Bronchial epithelial cell (primary cell): ENCODE results near the gene AFF3. TPM values are rescaled to one million over a fixed set of nuclear protein-coding genes. Genes with fewer than 3 reads are reported as not detected.

Source experiments
- DNase-seq: peaks from one replicate; pipeline ENCODE4 v3.0.0-alpha.2; 2010; ENCODE audit warnings: low read depth
- FAIRE-seq: peaks from 2 replicates; lab custom pipeline; 2011; peaks lifted over from hg19 to GRCh38; lab: Jason Lieb, UNC
- H3K27me3 ChIP-seq: 2 replicates; pipeline ENCODE4 v1.5.1; 2011; ENCODE audit warnings: low read length; ENCODE audit not compliant: control insufficient read depth, insufficient read depth
- H3K36me3 ChIP-seq: 2 replicates; pipeline ENCODE4 v1.5.1; 2011; ENCODE audit warnings: low read length; ENCODE audit not compliant: control insufficient read depth, insufficient read depth
- H3K4me3 ChIP-seq: 2 replicates; pipeline ENCODE4 v1.5.1; 2011; ENCODE audit warnings: mild to moderate bottlenecking, low read depth, low read length, control low read depth
- total RNA-seq: library from RNA; depleted of rRNA; stranded (reverse); fragments of >200 nt; gene quantifications from 2 replicates; pipeline ENCODE4 v1.2.1, GENCODE V29; 2014
- TF ChIP-seq, protein P1 (sequence below): IDR thresholded peaks from 2 replicates; pipeline ENCODE4 v1.5.1; 2011; ENCODE audit warnings: mild to moderate bottlenecking, moderate library complexity, low read length, control low read depth, inconsistent platforms; ENCODE audit not compliant: insufficient read depth, severe bottlenecking

The AFF3 gene
- total RNA-seq, 1 donor from 2014 or later: not detected

DNA sequence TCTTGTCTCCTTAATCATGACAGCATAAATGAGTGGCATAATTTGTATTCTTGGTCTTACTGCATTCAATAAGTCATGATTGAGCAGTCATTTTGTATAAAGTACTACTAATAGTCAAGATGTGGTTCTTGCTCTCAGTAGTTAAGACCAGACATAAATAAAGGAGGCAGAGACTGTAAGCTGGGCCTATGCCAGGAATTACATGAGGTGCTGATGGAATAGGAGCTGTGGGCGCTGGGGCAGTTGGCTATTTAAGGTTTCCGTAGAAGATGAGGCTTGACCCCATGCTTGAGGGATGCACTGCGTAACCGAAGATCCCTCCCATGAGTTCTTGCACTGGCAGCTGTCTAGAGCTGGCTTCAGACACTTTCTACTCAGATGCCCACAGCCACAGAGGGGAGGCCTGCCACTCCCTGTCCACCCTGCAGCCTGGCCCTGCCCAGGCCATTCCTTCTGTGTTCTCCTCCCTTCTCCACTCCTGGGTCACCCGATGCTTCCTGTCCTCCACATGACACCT lies 501.7 kb downstream of the AFF3 start:
- Histone ChIP-seq H3K36me3 (no peaks in the 10 kb centered on the region), H3K27me3 (no peaks in the 10 kb centered on the region), H3K4me3 (no peak overlapping the region)
- TF ChIP-seq, protein P1, sequence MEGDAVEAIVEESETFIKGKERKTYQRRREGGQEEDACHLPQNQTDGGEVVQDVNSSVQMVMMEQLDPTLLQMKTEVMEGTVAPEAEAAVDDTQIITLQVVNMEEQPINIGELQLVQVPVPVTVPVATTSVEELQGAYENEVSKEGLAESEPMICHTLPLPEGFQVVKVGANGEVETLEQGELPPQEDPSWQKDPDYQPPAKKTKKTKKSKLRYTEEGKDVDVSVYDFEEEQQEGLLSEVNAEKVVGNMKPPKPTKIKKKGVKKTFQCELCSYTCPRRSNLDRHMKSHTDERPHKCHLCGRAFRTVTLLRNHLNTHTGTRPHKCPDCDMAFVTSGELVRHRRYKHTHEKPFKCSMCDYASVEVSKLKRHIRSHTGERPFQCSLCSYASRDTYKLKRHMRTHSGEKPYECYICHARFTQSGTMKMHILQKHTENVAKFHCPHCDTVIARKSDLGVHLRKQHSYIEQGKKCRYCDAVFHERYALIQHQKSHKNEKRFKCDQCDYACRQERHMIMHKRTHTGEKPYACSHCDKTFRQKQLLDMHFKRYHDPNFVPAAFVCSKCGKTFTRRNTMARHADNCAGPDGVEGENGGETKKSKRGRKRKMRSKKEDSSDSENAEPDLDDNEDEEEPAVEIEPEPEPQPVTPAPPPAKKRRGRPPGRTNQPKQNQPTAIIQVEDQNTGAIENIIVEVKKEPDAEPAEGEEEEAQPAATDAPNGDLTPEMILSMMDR: no peak
- FAIRE-seq (no peak), DNase-seq (no peak)

DNA sequence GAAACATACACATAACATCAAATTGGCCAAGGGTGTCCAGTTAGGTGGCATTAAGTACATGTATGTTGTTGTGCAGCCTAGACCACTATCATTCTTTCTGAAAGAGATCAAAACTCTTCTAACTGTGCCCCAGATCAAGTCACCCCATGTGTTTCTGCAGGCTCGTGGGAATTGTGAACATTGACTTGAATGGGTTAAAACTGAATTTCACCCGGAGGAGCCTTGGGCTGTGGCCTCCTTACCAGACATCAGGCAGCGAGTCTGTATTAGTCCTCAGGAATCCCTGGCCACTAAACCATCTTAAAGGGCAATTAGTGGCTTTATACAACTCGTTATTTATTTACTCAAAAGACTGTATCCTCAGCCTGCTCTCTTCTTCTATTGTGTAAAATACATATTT lies 503.6 kb downstream of the AFF3 start:
- Histone ChIP-seq H3K27me3 (no peaks in the 10 kb centered on the region), H3K4me3 (no peak overlapping the region), H3K36me3 (no peaks in the 10 kb centered on the region)
- TF ChIP-seq, protein P1: no peak
- no peak for DNase-seq
- FAIRE-seq: no peak

DNA sequence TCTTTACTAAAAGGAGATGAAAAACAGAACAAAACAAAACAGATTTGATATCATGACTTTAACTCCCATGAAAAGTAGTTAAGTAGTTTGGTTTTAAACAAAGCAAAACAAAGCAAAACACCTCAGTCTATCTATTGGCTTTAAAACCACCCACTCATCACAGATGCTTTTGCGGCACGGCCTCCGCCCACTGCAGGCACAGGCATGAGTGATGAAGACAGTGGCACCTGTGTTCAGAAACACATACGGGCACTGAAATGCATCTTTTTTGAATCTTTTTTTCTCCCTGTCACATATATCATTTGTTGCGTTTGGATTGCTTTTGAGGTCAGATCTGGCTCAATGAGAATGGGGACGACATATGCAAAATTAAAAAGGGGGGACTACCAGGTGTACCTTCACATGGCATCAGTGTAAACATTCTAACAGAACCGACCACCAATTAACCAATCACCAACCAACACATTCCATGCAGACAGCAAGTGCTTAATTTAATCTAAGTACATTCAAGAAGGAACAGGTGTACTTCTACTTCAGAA lies 505.2 kb downstream of the AFF3 start:
- no peak overlapping the region for H3K4me3 ChIP-seq
- H3K36me3 ChIP-seq: no peaks in the 10 kb centered on the region
- TF ChIP-seq, protein P1: no peak
- DNase-seq: no peak
- H3K27me3 ChIP-seq: no peaks in the 10 kb centered on the region
- FAIRE-seq: no peak

DNA sequence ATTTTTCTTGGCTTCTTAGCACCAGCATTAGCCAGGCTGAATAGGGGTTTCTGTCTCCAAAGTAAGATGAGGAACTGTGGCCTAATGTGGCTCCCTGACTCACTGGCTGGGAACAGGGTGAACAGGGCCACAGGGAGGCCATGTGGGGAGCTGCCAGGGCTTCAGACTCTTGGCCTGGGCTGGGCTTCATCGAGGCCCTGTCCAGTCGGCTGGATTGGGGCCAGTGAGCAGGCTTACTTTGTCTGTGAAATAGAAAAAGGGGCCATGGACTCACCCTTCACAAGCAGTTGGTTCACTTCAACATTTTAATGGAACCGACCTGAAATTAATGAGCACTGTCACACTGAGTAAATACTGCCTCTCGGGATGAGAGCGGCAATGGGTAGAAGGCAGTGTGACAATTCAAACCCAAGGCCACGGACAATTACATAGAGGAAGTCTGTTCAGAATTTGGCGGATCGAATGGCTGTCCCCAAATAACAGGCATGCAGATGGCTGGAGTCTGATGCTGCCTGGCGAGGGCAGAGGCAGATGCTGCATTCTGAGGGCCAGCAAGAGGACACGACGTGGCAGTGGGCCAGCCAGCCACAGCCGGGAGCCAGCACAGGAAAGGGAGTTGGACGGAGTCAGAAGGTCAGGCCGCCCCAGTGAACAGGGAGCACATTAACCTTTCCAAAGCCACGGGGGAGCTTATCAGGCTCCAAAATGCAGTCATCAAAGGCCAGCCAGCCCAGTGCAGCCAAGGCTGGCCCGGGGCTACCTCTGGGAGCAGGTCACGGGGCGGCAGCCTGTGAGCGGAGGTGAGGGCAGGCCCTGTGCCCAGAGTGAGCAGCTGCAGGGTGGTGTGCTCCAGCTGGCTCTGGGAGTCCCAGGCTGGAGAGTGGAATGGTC lies 506.0 kb downstream of the AFF3 start:
- no peak for DNase-seq
- FAIRE-seq: no peak
- Histone ChIP-seq H3K4me3 (no peak overlapping the region), H3K36me3 (no peaks in the 10 kb centered on the region), H3K27me3 (no peaks in the 10 kb centered on the region)
- TF ChIP-seq, protein P1: no peak

DNA sequence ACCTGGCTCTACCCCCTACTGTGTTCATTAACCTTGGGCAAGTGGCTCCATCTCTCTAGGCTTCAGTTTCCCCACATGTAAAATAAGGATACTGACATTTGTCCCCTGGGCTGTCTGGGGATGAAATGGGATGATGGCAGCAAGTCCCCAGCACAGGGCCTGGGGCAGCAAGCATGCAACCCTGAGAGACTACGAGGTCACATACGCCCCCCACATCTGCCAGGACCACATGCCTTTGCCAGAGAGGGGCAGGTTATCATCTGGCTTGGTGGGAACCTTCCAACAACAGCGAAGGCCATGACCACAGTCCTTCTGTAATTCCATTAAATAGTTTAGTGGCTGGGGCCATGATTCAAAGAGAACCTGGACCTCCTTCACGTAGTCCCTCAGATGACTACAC lies 506.7 kb downstream of the AFF3 start:
- Histone ChIP-seq H3K36me3 (no peaks in the 10 kb centered on the region), H3K4me3 (no peak overlapping the region), H3K27me3 (no peaks in the 10 kb centered on the region)
- no peak for FAIRE-seq
- TF ChIP-seq, protein P1: no peak
- no peak for DNase-seq
